HG03025 (cell line): ENCODE measurements around the gene DCTPP1.
"Not testable (repeated sequence)": the region's sequence is repeated elsewhere in the genome, so short reads cannot be mapped to it uniquely, and the experiment has no call there.

Source experiments
- ATAC-seq: cut with Tn5 transposase; IDR thresholded peaks from one replicate; pipeline ENCODE4 v1.9.1; 2021; ENCODE audit warnings: mild to moderate bottlenecking, moderate library complexity; ENCODE audit not compliant: unreplicated experiment, low FRiP score

DCTPP1 gene

DNA sequence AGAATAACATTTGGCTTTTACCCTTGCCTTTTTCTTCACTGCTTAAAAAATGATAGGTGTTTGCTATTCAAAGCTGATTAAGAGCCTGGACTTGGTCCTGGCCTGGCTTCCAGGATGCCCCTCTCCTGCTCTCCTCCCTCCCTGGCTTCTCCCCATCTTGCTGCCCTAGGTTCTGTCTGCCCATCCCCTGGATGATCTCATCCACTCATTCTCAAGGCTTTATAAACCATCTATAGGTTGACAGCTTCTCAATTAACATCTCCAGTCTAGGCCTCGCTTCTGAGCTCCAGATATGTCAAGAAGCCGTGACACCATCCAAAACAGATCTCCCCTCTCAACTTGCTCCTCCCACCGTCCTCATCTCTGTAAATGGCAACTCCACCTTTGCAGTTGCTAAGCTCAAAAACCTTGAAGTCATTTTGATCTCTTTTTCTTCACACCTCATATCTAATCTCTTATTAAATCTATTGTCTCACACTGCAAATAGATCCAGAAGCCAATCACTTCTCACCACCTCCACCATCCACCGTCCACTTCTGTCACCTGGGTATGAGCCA lies 13.7 kb downstream of the DCTPP1 start:
- ATAC-seq, result no peak

DNA sequence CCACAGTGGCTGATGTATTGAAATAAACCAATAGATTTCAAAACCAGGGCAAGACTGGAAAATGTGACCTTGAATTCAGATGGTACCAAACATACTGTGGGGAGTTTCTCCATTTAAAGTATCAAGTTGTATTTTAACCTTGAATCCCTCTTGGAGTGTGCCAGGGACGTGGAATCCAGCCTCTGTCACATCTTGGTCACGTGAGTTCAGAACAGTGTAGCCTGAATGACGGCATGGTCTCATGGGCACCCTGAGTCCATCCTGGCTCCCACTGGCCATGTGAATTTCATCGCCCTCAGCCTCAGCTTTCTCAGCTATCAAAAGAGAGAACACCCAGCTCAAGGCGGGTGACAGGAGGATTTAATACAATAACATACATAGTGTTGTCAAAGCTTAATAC lies 15.7 kb downstream of the DCTPP1 start:
- no peak for ATAC-seq

DNA sequence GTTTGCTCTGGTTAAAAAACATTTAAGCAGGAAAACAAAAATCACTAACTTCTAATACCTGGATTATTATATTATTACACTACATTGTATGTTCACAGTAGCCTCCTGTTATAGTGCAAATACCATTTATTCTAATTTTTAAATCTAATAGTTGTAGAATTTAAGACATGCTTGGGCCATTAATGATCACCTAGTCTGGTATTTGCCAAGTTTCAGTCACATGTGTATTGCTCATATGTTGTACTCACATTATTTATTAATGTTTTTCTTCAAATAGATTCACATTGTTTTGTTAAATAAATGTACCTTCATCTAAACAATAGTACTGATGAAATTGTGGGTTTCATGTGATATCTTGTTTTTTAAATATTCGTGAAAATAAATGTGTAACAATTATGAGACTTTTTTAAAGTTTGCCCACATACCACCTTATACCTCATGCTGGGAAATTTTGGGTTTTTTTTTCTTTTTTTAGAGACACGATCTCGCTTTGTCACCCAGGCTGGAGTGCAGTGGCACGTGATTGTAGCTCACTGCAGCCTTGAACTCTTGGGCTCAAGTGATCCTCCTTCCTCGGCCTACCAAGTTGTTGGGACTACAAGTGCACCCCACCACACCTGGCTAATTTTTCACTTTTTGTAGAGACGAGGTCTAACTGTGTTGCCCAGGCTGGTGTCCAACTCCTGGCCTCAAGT lies 16.6 kb downstream of the DCTPP1 start:
- ATAC-seq, result no peak

DNA sequence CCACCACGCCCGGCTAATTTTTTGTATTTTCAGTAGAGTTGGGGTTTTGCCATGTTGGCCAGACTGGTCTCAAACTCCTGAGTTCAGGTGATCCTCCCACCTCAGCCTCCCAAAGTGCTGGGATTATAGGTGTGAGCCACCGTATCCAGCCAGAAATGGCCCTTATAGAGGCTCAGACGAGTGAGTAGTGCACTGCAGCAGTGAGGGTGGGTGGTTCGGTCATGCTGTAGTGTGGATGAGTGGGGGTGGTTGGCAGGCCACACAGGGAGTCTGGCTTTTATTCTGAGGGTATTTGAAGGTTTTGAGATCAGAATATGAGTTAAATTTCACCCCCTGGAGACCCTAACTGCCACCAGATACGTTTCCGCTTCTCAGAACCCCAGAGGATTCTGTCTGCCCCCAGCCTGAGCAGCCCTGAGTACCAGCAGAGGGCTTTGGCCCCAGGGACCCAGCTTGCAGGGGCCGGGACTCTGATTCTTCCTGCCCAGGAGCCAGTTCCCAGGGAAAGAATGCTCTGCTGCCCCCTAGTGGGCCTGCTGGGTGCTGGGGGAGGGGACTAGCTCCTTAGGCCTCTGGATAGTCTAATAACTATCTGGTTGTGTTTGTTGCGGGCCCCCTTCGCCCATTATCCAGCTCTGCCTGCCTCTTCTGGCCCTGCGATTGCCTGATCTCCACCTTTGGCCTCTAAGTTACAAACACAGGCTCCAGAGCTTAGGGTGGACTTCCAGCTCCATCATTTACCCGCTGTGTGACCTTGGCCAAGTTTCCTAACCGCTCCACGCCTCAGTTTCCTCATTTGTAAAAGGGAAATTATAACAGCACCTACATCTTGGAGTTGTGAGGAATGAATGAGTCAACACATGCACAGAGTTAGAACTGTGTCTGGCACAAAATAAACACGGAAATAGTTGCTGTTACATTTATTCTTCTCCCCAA lies 20.4 kb downstream of the DCTPP1 start:
- no peak for ATAC-seq

DNA sequence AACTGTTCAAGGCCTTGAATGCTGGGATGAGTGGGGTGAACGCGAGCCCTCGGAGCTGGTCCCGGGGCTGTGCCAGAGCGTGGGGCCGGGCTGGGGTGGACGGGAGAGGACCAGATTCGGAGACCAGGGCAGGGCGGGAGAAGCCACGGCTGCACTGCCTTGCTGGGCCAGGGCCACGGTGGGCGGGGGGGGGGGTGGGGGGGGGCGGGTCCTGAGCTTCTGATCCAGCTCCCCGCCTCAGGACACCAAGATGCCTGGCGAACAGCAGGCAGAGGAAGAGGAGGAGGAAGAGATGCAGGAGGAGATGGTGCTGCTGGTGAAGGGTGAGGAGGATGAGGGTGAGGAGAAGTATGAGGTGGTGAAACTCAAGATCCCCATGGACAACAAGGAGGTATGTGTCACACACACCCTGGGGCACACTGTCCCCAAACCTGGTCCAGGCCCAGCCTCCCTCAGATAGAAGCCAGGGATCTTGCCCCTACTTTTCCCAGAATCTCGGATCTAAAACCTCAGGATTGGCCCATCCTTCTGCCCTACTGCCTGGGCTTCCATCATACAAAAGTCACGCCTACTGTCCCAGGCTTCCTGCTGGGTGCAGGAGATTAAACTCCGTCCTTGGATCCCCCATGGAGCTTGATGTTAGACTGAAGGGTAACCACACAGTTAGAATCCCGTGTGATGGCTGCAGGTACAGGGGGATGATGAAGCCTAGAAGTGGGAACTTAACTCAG lies 21.9 kb downstream of the DCTPP1 start:
- ATAC-seq, result no peak

DNA sequence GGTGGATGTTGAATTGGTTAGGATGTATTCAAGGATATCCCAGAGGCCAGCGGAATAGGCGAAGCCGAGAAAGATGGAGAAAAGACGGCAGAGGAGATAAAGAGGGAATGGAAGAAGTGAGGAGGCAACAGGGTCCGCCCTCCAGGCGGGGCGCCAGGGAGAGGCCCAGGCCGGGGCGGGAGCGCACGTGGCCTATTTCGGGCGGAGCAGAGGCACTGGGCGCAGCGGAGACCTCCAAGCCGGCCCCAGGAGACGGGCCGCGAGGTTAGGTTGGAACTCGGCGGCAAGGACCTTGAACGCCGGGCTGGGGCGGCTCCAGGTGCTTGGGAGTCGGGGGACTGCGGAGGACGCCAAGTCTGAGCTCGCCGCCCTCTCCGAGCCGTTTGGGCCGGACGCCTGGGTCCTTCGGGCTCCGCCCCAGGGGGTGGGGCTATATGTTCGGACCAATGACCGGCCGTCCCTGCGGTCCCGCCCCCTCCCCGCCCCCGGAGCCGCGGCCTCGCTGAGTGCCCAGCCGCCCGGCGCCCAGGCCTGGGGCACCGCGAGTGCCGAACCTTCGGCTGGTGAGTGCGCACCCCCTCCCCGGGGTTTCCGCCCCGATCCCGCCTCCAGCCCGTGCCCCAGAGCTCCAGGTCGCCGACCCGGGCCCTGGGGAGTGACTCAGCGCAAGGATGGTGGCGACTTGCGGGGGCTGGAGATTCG lies 22.6 kb downstream of the DCTPP1 start, which contains the start of gene ZNF771:
Gene ZNF771, plus strand, starts transcription at position 505 of the 702 bp plus-strand sequence. CDS start 448 bp downstream, outside the sequence.
- peak; percentile 70 for ATAC-seq

DNA sequence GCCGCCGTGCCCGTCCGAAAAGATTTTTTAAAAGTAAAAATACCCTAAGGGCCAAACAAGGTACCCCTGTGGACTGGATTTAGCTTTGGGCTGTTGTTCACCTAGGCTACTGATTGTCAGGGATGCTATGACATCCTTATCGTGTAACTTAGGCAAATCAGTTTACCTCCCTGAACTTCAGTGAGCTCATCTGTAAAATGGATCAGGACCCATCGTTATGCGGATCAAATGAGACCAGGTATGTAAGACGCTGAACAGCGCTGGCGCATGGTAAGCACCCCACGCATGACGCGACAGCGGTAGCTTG lies 23.1 kb downstream of the DCTPP1 start:
- ATAC-seq, result no peak

DNA sequence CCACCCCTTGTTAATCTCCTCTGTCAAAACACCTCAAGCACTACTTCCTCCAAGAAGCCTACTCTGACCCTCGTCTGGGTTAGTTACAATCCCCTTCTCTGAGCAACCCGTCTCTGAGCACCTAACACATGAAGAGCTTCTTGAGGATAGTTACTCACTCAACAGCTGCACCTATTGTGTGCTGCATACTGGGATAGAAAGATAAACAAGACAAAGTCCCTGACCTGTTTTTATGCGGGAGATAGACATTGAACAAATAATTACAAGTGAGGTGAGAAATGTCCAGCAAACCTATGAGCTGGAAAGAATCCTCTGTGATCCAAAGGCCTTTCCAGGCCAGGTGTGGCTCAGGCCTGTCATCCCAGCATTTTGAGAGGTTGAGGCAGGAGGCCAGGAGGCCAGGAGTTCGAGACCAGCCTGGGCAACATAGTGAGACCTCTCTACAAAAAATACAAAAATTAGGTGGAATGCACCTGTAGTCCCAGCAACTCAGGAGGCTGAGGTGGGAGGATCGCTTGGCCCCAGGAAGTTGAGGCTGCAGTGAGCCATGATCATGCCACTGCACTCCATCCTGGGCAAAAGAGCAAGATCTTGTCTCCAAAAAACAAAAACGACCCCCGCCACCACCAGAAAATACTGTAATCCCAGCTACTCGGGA lies 27.9 kb downstream of the DCTPP1 start:
- ATAC-seq, result no peak

DNA sequence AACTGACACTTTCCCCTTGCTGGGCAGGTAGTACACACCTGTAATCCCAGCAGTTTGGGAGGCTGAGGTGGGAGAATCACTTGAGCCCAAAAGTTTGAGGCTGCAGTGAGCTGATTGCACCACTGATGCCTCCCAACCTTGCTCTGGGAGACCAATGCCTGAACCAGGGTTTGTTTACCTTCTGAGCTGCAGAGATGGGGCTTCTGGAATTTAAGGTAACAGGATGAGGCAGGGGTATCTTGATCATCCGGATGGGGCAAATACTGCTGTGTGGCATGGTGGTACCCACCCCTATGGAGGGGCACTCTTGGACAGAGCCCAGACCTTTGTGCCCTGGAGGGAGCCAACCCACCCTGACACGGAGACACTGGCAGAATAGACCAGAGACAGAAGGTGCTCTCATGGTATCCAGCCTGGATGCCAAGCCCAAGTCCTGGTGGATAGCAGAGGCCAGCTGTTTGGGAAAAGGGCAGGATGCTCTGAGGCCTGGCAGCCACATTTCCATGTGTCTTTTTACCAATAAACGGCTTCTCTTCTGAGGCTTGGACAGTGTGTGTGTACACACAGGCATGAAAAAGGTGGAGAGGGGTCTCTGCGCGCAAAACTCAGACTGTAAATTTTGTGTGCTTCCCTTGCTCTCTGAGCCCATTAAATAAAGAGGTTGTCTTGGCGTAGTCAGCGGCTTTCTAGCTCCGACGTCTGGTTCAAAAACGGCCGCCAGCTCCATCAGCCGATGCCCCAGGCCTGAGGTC lies 30.2 kb downstream of the DCTPP1 start:
- no peak for ATAC-seq

DNA sequence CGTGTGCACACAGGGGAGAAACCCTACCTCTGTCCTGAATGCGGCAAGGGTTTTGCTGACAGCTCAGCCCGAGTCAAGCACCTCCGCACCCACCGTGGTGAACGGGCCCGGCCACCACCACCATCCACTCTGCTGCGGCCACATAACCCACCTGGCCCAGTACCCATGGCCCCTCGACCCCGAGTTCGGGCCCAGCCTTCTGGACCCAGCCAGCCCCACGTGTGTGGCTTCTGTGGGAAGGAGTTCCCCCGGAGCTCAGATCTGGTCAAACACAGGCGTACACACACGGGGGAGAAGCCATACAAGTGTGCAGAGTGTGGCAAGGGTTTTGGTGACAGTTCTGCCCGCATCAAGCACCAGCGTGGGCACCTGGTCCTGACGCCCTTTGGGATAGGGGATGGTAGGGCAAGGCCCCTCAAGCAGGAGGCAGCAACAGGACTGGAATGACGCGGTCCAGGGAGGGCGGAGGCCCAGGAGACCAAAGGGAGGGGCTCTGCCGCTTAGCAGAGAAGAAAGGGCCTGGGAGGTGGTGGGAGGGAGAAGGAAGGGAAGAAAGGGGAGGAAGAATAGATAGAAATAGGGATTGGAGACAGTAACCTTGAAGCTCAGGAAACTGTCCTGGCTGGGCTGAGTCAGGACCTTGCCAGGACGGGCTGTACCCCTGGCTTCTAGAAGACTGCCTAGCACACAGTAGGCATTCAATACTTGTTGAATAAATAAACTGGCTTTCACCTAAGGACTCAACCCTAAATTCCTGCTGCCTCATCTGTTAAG lies 31.0 kb downstream of the DCTPP1 start:
- no peak for ATAC-seq

DNA sequence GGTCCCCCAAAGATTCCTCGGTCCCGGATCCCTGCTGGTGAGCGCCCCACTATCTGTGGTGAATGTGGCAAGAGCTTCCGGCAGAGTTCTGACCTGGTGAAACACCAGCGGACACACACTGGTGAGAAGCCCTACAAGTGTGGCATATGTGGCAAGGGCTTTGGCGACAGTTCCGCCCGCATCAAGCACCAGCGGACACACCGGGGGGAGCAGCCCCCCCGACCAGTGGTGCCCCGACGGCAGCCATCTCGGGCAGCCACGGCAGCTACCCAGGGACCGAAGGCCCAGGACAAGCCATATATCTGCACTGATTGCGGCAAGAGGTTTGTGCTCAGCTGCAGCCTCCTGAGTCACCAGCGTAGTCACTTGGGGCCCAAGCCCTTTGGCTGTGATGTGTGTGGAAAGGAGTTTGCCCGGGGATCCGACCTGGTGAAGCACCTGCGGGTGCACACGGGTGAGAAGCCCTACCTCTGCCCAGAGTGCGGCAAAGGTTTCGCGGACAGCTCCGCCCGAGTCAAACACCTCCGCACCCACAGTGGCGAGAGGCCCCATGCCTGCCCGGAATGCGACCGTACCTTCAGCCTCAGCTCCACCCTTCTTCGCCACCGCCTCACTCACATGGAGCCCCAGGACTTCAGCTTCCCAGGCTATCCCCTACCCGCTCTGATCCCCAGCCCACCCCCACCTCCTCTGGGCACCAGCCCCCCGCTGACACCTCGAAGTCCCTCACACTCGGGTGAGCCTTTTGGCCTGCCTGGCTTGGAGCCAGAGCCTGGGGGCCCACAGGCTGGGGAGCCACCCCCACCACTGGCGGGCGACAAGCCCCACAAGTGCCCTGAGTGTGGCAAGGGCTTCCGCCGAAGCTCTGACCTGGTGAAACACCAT lies 31.8 kb downstream of the DCTPP1 start:
- ATAC-seq, result no peak

DNA sequence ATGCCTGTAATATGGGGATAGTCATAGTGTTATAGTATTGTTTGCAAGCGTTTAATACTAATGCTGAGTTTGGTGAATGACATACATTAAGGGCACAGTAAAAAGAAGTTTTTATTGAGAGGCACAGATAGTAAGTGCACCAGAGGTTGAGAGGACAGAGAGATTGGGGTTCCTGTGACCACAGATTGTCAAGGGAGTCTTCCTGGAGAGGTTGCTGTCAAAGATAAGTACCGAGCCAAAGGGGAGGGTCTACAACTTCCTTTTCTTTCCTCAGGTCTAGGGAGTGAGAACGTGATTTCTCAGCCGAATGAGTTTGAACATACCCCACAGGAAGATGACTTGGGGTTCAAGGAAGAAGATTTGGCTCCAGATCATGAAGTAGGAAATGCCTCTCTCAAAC lies 32.8 kb downstream of the DCTPP1 start:
- no peak for ATAC-seq

DNA sequence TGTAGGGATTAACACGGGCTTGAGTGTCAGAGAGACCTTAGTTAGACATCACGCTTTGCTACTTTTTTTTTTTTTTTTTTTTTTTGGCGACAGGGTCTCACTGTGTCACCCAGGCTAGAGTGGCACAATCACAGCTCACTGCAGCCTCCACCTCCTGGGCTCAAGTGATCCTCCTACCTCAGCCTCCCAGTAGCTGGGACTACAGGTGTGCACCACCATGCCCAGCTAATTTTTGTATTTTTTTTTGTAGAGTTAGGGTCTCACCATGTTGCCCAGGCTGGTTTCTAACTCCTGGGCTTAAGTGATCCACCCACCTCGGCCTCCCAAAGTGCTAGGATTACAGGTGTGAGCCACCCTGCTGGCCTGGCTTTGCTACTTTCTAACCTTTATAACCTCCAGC lies 33.2 kb downstream of the DCTPP1 start:
- ATAC-seq, result not testable (repeated sequence)

DNA sequence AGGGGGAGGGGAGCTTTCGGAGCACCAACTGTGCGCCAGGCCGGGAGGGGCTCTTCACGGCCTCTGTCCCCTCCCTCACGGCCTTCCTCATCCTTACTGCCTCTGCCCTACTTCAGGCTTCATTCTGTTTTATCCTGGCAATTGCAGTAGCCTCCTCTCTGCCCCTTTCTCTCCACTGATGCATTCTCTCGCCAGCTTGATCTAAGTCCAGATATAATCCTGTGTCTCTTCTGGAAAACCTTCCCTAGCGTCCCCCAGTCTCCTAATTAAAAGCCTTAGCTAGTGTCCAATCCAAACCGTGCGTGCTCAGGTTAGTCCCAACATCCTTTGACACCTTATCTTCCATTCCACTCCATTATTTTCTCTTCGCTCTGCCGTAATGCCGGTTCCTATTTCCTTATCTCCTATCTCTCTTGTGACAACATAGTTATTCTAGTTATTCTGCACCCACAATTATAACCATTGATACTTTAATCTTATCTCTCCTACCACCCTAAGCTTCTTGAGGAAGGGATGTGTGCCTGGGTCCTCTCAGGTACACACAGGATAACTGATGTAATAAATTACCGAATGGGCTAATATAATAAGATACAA lies 33.7 kb downstream of the DCTPP1 start:
- ATAC-seq, result no peak

DNA sequence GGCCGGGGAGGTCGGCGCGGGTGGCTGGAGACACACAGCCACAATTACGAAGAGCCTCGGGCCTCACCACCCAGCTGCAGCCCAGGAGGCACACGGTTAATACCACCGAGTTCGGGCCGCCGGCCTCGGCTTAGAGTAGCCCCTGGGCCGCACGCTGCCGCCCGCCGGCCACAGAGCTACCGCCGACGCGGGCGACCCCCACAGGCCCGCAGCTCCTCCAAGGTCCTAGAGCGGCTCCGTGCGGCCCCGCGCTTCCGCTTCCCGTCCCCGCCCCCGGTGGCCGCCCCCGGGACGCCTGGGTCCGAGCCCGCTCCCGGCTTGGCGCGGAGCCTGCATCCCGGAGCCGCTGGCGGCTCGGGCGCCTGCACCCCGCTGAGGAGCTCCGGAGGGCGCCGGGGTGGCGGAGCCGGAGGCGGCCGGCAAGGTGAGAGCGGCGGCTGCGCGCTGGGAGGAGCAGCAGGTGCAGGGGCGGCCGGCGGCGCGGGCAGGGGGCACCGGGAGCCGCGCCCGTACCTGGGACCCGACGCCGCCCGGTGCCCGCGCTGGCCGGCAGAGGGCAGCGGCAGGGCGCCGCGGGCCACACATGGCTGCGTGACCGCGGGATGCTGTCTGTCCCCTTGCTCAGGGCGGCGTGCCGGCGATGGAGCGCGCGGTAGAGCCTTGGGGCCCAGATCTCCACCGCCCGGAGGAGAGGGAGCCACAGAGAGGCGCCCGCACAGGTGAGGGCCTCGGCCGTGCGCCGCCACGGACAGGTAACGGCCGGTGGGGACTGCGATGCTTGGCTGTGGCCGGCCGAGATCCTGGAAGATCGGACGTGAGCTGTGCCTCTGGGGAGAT lies 34.5 kb downstream of the DCTPP1 start, which contains the start of gene ZNF48:
Gene ZNF48, plus strand, starts transcription at position 266 of the 837 bp plus-strand sequence. Its CDS starts 375 bp downstream, at position 641.
- ATAC-seq, result no peak

DNA sequence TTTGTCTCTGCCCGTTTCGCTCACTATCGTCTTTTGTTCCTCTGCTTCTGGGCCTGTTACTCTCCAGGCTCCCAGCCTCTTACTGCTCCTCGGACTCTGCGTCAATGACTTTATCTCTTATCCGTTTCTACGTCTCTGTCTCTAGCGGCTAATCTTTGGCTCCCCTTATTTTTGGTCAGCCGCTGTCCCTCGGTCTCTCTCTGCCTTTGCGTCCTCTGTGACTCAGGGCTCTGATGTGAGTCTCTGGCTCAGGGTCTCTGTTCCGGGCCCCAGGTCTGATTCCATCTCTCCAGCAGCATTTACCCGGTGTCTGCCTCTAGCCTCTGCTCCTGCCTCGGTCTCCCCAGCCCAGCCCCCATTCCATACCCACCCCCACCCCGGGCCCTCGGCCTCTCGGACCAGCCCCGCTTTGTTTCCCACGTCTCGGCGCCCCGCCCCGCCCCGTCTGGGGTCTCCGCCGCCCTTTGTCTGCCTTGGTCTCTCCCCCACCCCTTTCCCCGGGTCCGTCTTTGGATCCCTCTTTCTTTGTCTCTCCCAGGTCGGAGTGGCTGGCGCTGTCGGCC lies 35.2 kb downstream of the DCTPP1 start:
- ATAC-seq, result no peak
